Measurements from ENCODE around the gene C1D.
"Not testable (repeated sequence)": the region's sequence is repeated elsewhere in the genome, so short reads cannot be mapped to it uniquely, and the experiment has no call there.

The C1D gene

DNA sequence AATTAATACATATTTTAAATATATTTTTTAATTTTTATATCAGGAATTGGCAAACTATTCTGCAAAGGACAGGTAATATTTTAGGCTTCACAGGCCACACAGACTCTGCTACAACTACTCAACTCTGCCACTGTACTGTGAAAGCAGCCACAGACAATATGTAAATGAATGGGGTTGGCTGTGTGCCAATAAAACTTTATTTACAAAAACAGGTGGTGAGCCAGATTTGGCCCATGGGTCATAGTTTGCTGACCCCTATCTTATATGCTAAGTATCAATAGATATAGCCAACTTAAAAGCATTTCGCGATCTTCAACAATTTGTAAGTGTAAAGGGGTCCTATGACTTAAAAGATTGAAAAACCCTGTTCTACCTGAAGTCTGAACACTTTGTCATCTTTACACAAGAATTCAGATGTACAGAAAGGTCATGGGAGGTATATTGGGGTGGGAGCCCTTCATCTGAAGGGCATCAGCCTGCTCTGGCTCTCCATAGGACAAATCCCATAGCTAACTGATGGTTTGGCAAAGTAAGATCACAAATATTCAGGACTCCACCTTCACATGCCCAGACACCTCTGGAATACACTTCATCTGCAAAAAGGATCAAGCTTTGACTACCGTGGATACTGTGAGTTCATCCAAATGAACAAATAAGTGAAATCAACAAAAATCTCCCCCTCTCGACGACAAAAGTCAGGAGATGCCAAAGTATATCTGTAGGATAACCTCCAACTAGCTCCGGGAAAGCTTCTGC lies 65.9 kb downstream of the C1D start:
- no peak overlapping the region for H3K4me3 ChIP-seq (ENCODE audit: control insufficient read depth, low read depth, low read length)
- TF ChIP-seq, protein P1, sequence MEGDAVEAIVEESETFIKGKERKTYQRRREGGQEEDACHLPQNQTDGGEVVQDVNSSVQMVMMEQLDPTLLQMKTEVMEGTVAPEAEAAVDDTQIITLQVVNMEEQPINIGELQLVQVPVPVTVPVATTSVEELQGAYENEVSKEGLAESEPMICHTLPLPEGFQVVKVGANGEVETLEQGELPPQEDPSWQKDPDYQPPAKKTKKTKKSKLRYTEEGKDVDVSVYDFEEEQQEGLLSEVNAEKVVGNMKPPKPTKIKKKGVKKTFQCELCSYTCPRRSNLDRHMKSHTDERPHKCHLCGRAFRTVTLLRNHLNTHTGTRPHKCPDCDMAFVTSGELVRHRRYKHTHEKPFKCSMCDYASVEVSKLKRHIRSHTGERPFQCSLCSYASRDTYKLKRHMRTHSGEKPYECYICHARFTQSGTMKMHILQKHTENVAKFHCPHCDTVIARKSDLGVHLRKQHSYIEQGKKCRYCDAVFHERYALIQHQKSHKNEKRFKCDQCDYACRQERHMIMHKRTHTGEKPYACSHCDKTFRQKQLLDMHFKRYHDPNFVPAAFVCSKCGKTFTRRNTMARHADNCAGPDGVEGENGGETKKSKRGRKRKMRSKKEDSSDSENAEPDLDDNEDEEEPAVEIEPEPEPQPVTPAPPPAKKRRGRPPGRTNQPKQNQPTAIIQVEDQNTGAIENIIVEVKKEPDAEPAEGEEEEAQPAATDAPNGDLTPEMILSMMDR (conservative IDR thresholded peaks at IDR 0.05; ENCODE audit: control insufficient read depth, insufficient read depth, low read depth, low read length) = no peak
- no peak for DNase-seq (ENCODE audit: low read depth)

DNA sequence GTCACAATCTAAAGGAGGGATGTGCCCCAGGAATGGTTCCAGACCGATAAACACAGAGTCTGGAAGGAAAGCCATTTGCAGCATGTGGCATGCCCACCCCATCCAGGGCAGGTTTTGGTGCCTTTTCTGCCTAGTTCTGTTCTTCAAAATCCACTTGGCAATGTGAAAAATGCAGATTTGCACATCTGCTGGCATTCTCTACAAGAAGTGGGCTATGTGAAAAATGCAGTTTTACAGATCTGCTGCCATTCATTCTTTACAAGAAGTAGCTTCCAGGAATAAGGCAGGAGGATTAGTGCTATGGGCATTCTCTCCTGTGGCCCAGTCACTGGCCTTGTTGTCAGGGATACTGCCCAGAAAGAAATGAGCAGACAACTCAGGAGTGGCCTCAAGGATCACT lies 68.1 kb downstream of the C1D start:
- no peak overlapping the region for H3K4me3 ChIP-seq (ENCODE audit: control insufficient read depth, low read depth, low read length)
- DNase-seq (ENCODE audit: low read depth) = no peak
- TF ChIP-seq, protein P1 (conservative IDR thresholded peaks at IDR 0.05; ENCODE audit: control insufficient read depth, insufficient read depth, low read depth, low read length) = no peak

DNA sequence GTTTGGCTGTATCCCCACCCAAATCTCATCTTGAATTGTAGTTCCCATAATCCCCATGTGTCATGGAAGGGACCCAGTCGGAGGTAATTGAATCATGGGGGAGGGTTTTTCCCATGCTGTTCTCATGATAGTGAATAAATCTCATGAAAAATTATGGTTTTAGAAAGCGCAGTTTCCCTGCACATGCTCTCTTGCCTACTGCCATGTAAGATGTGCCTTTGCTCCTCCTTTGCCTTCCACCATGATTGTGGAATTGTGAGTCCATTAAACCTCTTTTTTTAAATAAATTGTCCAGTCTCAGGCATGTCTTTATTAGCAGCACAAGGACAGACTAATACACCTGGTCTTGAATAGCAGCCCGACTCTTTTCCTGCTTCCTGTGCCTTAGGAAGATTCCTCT lies 68.7 kb downstream of the C1D start:
- not testable (repeated sequence) for DNase-seq (ENCODE audit: low read depth)

DNA sequence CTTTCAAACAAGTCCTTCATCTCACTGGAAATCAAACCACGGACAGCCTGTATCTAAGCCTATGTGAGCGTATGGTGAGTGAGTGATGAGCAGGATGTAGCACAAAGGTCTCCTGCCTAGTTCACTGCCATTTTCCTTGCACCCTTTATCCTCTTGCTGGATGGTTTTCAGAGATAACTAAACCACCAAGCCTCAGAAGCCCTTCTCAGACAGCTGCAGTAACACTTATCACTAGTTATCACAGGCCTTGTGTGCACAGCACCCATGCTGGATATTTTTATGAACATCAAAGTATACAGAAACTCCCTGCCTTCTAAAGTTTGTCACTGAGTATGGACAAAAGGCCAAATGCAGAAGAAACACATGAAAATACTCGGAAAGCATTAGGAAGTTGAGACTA lies 69.5 kb downstream of the C1D start:
- TF ChIP-seq, protein P1 (conservative IDR thresholded peaks at IDR 0.05; ENCODE audit: control insufficient read depth, insufficient read depth, low read depth, low read length) = no peak
- no peak overlapping the region for H3K4me3 ChIP-seq (ENCODE audit: control insufficient read depth, low read depth, low read length)
- DNase-seq (ENCODE audit: low read depth) = no peak

More for the DNA sequence above, 68.7 kb downstream of the C1D start:
- H3K4me3 ChIP-seq (ENCODE audit: control insufficient read depth, low read depth, low read length) = not testable (repeated sequence)

DNA sequence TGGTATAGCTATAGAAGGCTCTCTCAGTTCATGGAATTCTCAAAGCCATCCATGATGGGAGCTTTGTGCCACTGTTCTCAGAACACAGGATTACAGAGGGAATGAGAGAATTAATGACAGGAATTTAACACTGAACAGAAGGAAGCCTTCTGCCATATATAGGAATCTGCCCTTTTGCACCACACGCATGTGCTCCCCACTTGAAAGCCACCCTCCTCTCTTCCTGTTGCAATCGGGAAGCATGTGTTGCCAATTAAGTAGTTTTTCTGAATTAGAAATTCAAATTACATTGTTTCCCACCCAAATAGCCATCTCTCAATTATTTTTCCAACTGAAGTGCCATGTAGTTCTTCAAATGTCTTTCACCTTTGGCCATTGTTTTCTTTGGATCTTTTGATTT lies 71.3 kb downstream of the C1D start:
- no peak for DNase-seq (ENCODE audit: low read depth)
- TF ChIP-seq, protein P1 (conservative IDR thresholded peaks at IDR 0.05; ENCODE audit: control insufficient read depth, insufficient read depth, low read depth, low read length) = no peak
- H3K4me3 ChIP-seq (ENCODE audit: control insufficient read depth, low read depth, low read length) = no peak overlapping the region
